ENCODE data around the gene OR51M1. TPM values are rescaled to one million over a fixed set of nuclear protein-coding genes. Genes with fewer than 3 reads are reported as not detected.
"Not testable (repeated sequence)": the region's sequence is repeated elsewhere in the genome, so short reads cannot be mapped to it uniquely, and the experiment has no call there.

OR51M1 gene
- total RNA-seq (2014; rRNA removed; shearing (Covaris generic)), result not detected in 2 replicates

GRCh38 chr11:5383576-5383975, at the start of gene OR51M1:
Gene OR51M1 (plus strand): TSS chr11:5383812. CDS start chr11:5389399, 5,587 bp downstream.
- no peak for DNase-seq (ENCODE audit: low read depth)

- DNase-seq (ENCODE audit: low read depth), result no peak
Observed at GRCh38 chr11:5335170-5335569, 48.4 kb upstream of the OR51M1 start.

- no peak for DNase-seq (ENCODE audit: low read depth)
Observed at GRCh38 chr11:5336331-5336730, 47.3 kb upstream of the OR51M1 start.

GRCh38 chr11:5337253-5337652, 46.4 kb upstream of the OR51M1 start:
- not testable (repeated sequence) for DNase-seq (ENCODE audit: low read depth)

GRCh38 chr11:5339771-5340322, 43.8 kb upstream of the OR51M1 start:
- no peak for DNase-seq (ENCODE audit: low read depth)

GRCh38 chr11:5343474-5344335, 39.9 kb upstream of the OR51M1 start, which contains the start of gene OR51B5:
Gene OR51B5 (minus strand): TSS chr11:5343524. CDS start chr11:5343524, 0 bp downstream.
- DNase-seq (ENCODE audit: low read depth), result no peak

- no peak for DNase-seq (ENCODE audit: low read depth)
Observed at GRCh38 chr11:5345831-5346230, 37.8 kb upstream of the OR51M1 start.

- DNase-seq (ENCODE audit: low read depth), result no peak
Observed at GRCh38 chr11:5348551-5349194, 34.9 kb upstream of the OR51M1 start.

- no peak for DNase-seq (ENCODE audit: low read depth)
Observed at GRCh38 chr11:5349550-5349949, 34.1 kb upstream of the OR51M1 start.

GRCh38 chr11:5351208-5351607, 32.4 kb upstream of the OR51M1 start, which contains the start of gene OR51B6:
Gene OR51B6 (plus strand): TSS chr11:5351508. CDS start chr11:5351508, 0 bp downstream.
- DNase-seq (ENCODE audit: low read depth), result no peak

GRCh38 chr11:5356031-5356430, 27.6 kb upstream of the OR51M1 start:
- not testable (repeated sequence) for DNase-seq (ENCODE audit: low read depth)

GRCh38 chr11:5362017-5362625, 21.5 kb upstream of the OR51M1 start:
- DNase-seq (ENCODE audit: low read depth), result no peak

- DNase-seq (ENCODE audit: low read depth), result no peak
Observed at GRCh38 chr11:5363679-5364078, 19.9 kb upstream of the OR51M1 start.

GRCh38 chr11:5364214-5364613, 19.4 kb upstream of the OR51M1 start:
- peak; percentile 28 for DNase-seq (ENCODE audit: low read depth)

- DNase-seq (ENCODE audit: low read depth), result not testable (repeated sequence)
Observed at GRCh38 chr11:5366365-5366764, 17.2 kb upstream of the OR51M1 start.

GRCh38 chr11:5366856-5367255, 16.8 kb upstream of the OR51M1 start:
- DNase-seq (ENCODE audit: low read depth), result no peak

GRCh38 chr11:5367448-5368074, 16.1 kb upstream of the OR51M1 start:
- peak; percentile 6 for DNase-seq (ENCODE audit: low read depth)

- DNase-seq (ENCODE audit: low read depth), result no peak
Observed at GRCh38 chr11:5368502-5369043, 15.0 kb upstream of the OR51M1 start.

GRCh38 chr11:5369789-5370188, 13.8 kb upstream of the OR51M1 start:
- no peak for DNase-seq (ENCODE audit: low read depth)

- DNase-seq (ENCODE audit: low read depth), result peak; percentile 29
Observed at GRCh38 chr11:5380740-5381342, 2.8 kb upstream of the OR51M1 start.

GRCh38 chr11:5384335-5384734, 723 bp downstream of the OR51M1 start:
- DNase-seq (ENCODE audit: low read depth), result no peak
